Activated CD4-positive, alpha-beta memory T cell treated with anti-CD3 and anti-CD28 coated beads, Interleukin-2, amount 10 ng/mL, durations not matched to agents 7 days and 5 days (primary cell): ENCODE measurements around the gene LARGE2. TPM values are rescaled to one million over a fixed set of nuclear protein-coding genes. Genes with fewer than 3 reads are reported as not detected.

ENCODE experiments used
- CTCF ChIA-PET: fragments of 350-600 bp; sonication (Branson Sonifier 250); formaldehyde crosslinking; loops from one replicate; lab custom pipeline; 2021; ENCODE audit warnings: antibody characterized with exemption, inconsistent platforms; lab: Charles Lee
- POLR2A ChIA-PET: fragments of 350-600 bp; sonication (Branson Sonifier 250); formaldehyde crosslinking; loops from one replicate; lab custom pipeline; 2021; ENCODE audit warnings: antibody characterized with exemption; lab: Charles Lee
- DNase-seq: peaks from one replicate; pipeline ENCODE4 v3.0.0-alpha.2; 2020
- H3K27ac Mint-ChIP-seq: one replicate; pipeline ENCODE4 v1.8.0; 2021; ENCODE audit warnings: mild to moderate bottlenecking, mixed read lengths
- H3K27me3 Mint-ChIP-seq: one replicate; pipeline ENCODE4 v1.8.0; 2021; ENCODE audit warnings: mixed read lengths
- H3K36me3 Mint-ChIP-seq: one replicate; pipeline ENCODE4 v1.8.0; 2021; ENCODE audit warnings: low read depth, mixed read lengths
- H3K4me1 Mint-ChIP-seq: one replicate; pipeline ENCODE4 v1.8.0; 2021; ENCODE audit warnings: mixed read lengths
- H3K4me3 Mint-ChIP-seq: one replicate; pipeline ENCODE4 v1.8.0; 2021; ENCODE audit warnings: mild to moderate bottlenecking, mixed read lengths
- H3K9me3 Mint-ChIP-seq: one replicate; pipeline ENCODE4 v1.8.0; 2021; ENCODE audit warnings: mixed read lengths
- total RNA-seq, 2 experiments: library from RNA; stranded (reverse); gene quantifications; one replicate each; pipeline ENCODE4 v1.2.3, GENCODE V29; 2021

LARGE2 gene
- total RNA-seq, 2 experiments from 2014 or later: 0.58 to 1.1 TPM

DNA sequence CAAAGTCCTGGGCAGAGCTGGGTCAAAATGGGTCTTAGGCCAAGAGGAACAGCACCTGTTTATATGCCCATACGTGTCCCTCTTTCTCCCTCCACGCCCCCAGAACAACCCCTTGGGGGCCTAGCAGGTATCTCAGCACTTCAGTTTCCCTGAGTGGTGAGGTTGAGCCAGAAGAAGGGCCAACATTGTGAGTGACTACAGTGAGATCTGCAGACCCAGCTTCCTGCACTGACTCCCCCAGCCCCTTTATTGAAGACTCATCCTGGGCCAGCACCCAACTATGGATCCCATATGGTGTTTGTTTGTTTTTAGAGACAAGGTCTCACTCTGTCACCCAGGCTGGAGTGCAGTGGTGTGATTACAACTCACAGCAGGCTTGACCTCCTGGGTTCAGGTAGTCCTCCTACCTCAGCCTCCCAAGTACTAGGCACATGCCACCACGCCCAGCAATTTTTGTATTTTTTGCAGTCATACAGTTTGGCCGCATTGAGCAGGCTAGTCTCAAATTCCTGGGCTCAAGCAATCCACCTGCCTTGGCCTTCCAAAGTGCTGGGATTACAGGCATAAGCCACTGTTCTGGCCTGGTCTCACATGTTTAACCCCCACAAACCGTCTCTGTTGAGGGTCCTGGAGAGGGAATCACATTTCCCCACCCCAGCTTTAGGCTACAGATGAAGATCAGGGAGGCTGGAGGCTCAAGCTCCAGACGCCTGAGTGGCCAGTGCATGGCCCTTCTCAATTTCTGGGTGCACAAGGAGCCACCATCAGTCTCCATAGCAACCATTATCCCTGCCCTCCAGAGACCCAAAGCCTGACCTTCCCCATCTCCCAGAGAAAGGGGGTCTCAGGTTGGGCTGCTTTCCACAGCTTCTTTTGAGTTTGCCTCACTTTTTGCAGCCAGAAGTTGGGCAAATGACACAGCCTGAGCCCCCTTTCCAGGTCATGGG lies 1.7 kb upstream of the LARGE2 start:
- H3K36me3 Mint-ChIP-seq: peaks cover 11% of the 10 kb centered on the region
- CTCF ChIA-PET: interaction anchor here (0.8 to 1.1 kb wide), 2 partner anchors 44 to 149 kb away, joined by 3 to 5 read pairs; no protein-coding TSS in a partner anchor
- H3K4me3 Mint-ChIP-seq: peak overlapping the region; percentile 46
- H3K9me3 Mint-ChIP-seq: no peaks in the 10 kb centered on the region
- H3K4me1 Mint-ChIP-seq: peaks cover 42% of the 10 kb centered on the region
- H3K27me3 Mint-ChIP-seq: peaks cover 24% of the 10 kb centered on the region
- DNase-seq: no peak
- POLR2A ChIA-PET: interaction anchor here (0.7 to 6.1 kb wide), 2 partner anchors 9 kb away, joined by 5 to 78 read pairs; no protein-coding TSS in a partner anchor
- no peak overlapping the region for H3K27ac Mint-ChIP-seq

DNA sequence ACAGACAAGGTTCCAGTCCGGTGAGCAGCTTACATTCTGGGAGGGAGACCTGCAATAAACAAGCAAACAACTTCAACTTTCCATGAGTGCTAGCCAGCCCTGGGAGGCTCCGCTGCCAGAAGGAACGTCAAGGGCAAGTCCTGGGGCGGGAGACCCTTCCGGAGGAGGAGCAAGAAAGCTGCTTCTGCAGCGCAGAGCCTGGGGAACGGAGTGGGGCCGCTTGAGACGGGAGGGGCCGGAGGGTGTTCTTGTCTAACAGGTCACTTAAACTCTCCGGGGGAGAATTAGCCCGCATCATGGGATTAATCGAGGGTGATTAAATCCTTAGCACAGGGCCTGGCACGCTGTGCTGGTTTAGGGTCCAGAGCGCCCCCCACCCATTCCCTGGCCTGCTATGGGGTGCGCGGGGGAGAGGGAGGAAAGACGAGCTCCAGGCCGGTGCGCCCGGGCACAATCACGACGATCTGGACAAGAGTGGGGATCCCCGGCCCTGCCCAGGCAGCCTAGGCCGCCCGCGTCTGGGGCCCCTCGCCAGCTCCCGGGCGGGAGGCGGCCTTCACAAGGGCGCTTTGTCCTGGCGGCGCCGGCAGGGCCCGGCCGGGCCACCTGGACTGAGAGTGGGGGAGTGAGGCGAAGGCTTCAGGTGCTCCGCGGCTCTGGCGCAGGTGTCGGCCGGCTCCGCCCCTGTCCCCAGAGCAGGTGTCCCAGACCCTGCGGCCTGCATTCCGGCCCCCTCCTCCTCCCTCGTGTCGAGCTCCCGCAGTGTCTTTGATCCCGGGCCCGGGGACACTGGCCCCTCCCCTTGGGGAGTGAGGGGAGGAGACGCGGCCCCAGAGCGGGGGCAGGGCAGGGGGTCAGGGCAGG lies 663 bp upstream of the LARGE2 start:
- no peak overlapping the region for H3K27ac Mint-ChIP-seq
- H3K4me3 Mint-ChIP-seq: peak overlapping the region; percentile 46
- H3K27me3 Mint-ChIP-seq: peaks cover 24% of the 10 kb centered on the region
- DNase-seq: no peak
- CTCF ChIA-PET: no interaction called here
- POLR2A ChIA-PET: no interaction called here
- no peaks in the 10 kb centered on the region for H3K9me3 Mint-ChIP-seq
- peaks cover 5% of the 10 kb centered on the region for H3K36me3 Mint-ChIP-seq
- H3K4me1 Mint-ChIP-seq: peaks cover 33% of the 10 kb centered on the region

- H3K9me3 Mint-ChIP-seq: no peaks in the 10 kb centered on the region
- no peak overlapping the region for H3K4me3 Mint-ChIP-seq
- no peak overlapping the region for H3K27ac Mint-ChIP-seq
- peaks cover 24% of the 10 kb centered on the region for H3K27me3 Mint-ChIP-seq
- peaks cover 2% of the 10 kb centered on the region for H3K36me3 Mint-ChIP-seq
- H3K4me1 Mint-ChIP-seq: peaks cover 32% of the 10 kb centered on the region
- ChIA-PET CTCF (no interaction called here), POLR2A (interaction anchor here (1.1 kb wide), 1 partner anchor 41 kb away, joined by 3 read pairs; no protein-coding TSS in a partner anchor)
- no peak for DNase-seq
Measured at GRCh38 chr11:45924036-45924915, 1.8 kb downstream of the LARGE2 start.

DNA sequence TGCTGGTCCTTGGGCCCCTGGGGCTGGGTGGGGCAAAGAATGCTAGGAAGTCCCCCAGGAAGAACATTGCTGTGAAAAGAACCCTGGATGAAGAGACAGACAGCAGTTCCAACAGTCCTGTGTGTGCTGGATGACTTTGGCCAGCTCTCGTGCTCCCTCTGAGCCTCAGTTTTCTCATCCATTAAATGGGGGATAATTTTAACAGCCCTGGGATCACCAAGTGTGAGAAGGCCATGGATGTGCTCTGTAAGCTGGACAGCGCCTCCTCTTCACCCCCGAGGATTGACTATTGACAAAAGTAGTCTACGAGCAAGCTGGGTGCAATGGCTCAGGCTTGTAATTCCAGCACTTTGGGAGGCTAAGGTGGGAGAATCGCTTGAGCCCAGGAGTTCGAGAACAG lies 2.5 kb downstream of the LARGE2 start:
- peaks cover 24% of the 10 kb centered on the region for H3K27me3 Mint-ChIP-seq
- no peak overlapping the region for H3K4me3 Mint-ChIP-seq
- H3K27ac Mint-ChIP-seq: no peak overlapping the region
- peaks cover 32% of the 10 kb centered on the region for H3K4me1 Mint-ChIP-seq
- DNase-seq: no peak
- H3K36me3 Mint-ChIP-seq: peaks cover 2% of the 10 kb centered on the region
- POLR2A ChIA-PET: interaction anchor here (1.1 to 1.7 kb wide), 2 partner anchors 8 to 40 kb away, joined by 3 to 6 read pairs; partner anchors contain the start of gene PEX16
- no peaks in the 10 kb centered on the region for H3K9me3 Mint-ChIP-seq
- CTCF ChIA-PET: no interaction called here

DNA sequence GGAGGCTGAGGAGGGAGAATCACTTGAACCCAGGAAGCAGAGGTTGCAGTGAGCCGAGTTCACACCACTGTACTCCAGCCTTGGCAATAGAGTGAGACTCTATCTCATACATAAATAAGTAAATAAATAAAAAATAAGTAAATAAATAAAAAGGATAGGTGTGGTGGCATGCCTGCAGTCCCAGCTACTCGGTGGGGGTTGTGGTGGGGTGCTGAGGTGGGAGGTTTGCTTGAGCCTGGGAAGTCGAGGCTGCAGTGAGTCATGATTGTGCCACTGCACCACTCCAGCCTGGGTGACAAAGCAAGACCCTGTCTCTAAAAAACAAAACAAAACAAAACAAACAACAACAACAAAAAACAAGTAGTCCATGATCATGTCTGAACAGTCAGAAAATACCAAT lies 3.1 kb downstream of the LARGE2 start:
- no peak overlapping the region for H3K4me3 Mint-ChIP-seq
- POLR2A ChIA-PET: interaction anchor here (1.1 to 1.7 kb wide), 2 partner anchors 8 to 40 kb away, joined by 3 to 6 read pairs; partner anchors contain the start of gene PEX16
- no peak for DNase-seq
- CTCF ChIA-PET: interaction anchor here (1.2 to 1.9 kb wide), 2 partner anchors 40 to 81 kb away, joined by 4 to 6 read pairs; no protein-coding TSS in a partner anchor
- H3K36me3 Mint-ChIP-seq: peaks cover 2% of the 10 kb centered on the region
- H3K27me3 Mint-ChIP-seq: peaks cover 24% of the 10 kb centered on the region
- H3K27ac Mint-ChIP-seq: no peak overlapping the region
- peaks cover 34% of the 10 kb centered on the region for H3K4me1 Mint-ChIP-seq
- no peaks in the 10 kb centered on the region for H3K9me3 Mint-ChIP-seq

GRCh38 chr11:45926001-45926401 lies 3.5 kb downstream of the LARGE2 start:
- no peak overlapping the region for H3K27ac Mint-ChIP-seq
- no peaks in the 10 kb centered on the region for H3K9me3 Mint-ChIP-seq
- peaks cover 2% of the 10 kb centered on the region for H3K36me3 Mint-ChIP-seq
- CTCF ChIA-PET: interaction anchor here (1.1 to 1.9 kb wide), 3 partner anchors 40 to 83 kb away, joined by 3 to 6 read pairs (median 4); no protein-coding TSS in a partner anchor
- no peak for DNase-seq
- H3K4me1 Mint-ChIP-seq: peaks cover 38% of the 10 kb centered on the region
- no peak overlapping the region for H3K4me3 Mint-ChIP-seq
- POLR2A ChIA-PET: interaction anchor here (1.7 kb wide), 1 partner anchor 9 kb away, joined by 6 read pairs; the partner anchor contains the start of gene PEX16
- peaks cover 24% of the 10 kb centered on the region for H3K27me3 Mint-ChIP-seq

DNA sequence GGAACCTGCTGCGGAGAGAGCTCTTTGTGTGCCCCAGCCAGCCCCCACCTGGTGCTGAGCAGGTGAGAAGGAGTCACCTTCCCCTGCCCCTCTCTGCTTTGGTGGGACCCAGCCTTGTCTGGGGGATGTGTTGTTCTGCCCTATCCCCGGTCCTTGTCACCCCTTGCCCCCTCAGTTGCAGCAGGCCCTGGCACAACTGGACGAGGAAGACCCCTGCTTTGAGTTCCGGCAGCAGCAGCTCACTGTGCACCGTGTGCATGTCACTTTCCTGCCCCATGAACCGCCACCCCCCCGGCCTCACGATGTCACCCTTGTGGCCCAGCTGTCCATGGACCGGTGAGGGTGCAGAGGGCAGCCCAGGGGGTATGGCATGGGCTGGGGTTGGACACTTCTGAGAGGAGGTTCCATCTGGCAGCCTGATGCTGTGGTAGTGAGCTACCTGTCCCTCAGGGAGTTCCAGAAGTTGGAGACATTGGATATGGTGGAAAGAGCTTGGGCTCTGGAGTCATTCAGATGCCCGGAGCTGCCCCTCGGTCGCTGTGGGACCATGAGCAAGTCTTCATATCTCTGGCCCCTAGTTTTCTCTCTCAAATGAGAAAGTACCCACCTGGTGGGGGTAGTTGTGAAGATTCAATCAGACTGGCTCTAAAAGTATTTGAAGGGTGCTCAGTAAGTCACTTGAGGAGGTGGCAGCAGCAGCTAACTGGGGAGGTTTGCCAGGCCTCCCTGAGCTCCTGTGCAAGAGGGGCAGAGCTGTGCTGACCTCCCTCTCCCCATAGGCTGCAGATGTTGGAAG lies 4.3 kb downstream of the LARGE2 start:
- ChIA-PET CTCF (interaction anchor here (1.1 to 1.9 kb wide), 3 partner anchors 39 to 84 kb away, joined by 3 to 6 read pairs (median 4); no protein-coding TSS in a partner anchor), POLR2A (interaction anchor here (1.7 to 5.1 kb wide), 2 partner anchors 9 to 10 kb away, joined by 6 to 78 read pairs; partner anchors contain the start of gene PEX16)
- DNase-seq: no peak
- Mint-ChIP-seq H3K9me3 (no peaks in the 10 kb centered on the region), H3K27ac (no peak overlapping the region), H3K36me3 (peaks cover 7% of the 10 kb centered on the region), H3K27me3 (peaks cover 19% of the 10 kb centered on the region), H3K4me1 (peaks cover 42% of the 10 kb centered on the region), H3K4me3 (no peak overlapping the region)

- H3K9me3 Mint-ChIP-seq: no peaks in the 10 kb centered on the region
- POLR2A ChIA-PET: interaction anchor here (5.1 kb wide), 1 partner anchor 10 kb away, joined by 78 read pairs; the partner anchor contains the start of gene PEX16
Measured at GRCh38 chr11:45927332-45927683, 4.9 kb downstream of the LARGE2 start.

GRCh38 chr11:45927684-45928413 lies 5.4 kb downstream of the LARGE2 start:
- Mint-ChIP-seq H3K4me3 (no peak overlapping the region), H3K36me3 (peaks cover 7% of the 10 kb centered on the region), H3K9me3 (no peaks in the 10 kb centered on the region), H3K27ac (no peak overlapping the region), H3K27me3 (peaks cover 18% of the 10 kb centered on the region), H3K4me1 (peaks cover 42% of the 10 kb centered on the region)
- ChIA-PET CTCF (no interaction called here), POLR2A (interaction anchor here (5.1 kb wide), 1 partner anchor 10 kb away, joined by 78 read pairs; the partner anchor contains the start of gene PEX16)
- DNase-seq: no peak

More at GRCh38 chr11:45927332-45927683, 4.9 kb downstream of the LARGE2 start:
- CTCF ChIA-PET: interaction anchor here (1.9 kb wide), 1 partner anchor 79 kb away, joined by 6 read pairs; no protein-coding TSS in a partner anchor
- H3K27me3 Mint-ChIP-seq: peaks cover 18% of the 10 kb centered on the region
- H3K4me3 Mint-ChIP-seq: no peak overlapping the region
- no peak for DNase-seq
- peaks cover 42% of the 10 kb centered on the region for H3K4me1 Mint-ChIP-seq
- no peak overlapping the region for H3K27ac Mint-ChIP-seq
- peaks cover 7% of the 10 kb centered on the region for H3K36me3 Mint-ChIP-seq

DNA sequence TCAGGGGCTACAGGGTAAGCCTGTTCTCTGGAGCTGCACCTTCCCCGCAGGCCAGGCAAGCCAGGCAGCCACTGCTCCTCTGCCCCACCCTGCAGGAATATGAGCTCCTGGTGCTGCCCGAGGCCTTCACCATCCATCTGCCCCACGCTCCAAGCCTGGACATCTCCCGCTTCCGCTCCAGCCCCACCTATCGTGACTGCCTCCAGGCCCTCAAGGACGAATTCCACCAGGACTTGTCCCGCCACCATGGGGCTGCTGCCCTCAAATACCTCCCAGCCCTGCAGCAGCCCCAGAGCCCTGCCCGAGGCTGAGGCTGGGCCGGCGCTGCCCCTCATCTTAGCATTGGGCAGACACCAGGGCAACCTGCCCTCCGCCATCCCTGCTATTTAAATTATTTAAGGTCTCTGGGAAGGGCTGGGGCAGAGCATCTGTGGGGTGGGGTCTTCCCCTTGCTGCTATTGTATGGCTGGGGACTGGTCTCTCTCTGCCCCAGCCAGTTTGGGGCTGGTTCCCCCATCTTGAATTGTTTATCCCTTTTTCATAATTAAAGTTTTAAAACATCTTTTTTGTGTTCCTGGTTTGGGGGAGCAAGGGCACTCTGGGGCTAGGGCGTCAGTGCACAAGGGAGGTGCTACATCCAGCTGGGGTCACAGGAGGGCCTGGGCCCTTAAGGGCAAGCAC lies 6.2 kb downstream of the LARGE2 start:
- peak overlapping the region; percentile 7 for H3K27ac Mint-ChIP-seq
- CTCF ChIA-PET: interaction anchor here (2.3 kb wide), 1 partner anchor 78 kb away, joined by 15 read pairs; no protein-coding TSS in a partner anchor

More for the DNA sequence above, 6.2 kb downstream of the LARGE2 start:
- Mint-ChIP-seq H3K9me3 (no peaks in the 10 kb centered on the region), H3K4me1 (peaks cover 38% of the 10 kb centered on the region), H3K27me3 (peaks cover 13% of the 10 kb centered on the region), H3K36me3 (peaks cover 9% of the 10 kb centered on the region), H3K4me3 (no peak overlapping the region)
- POLR2A ChIA-PET: interaction anchor here (1.3 to 5.1 kb wide), 2 partner anchors 11 to 14 kb away, joined by 3 to 78 read pairs; partner anchors contain the start of gene PEX16
- DNase-seq: no peak
